Stimulated activated CD8-positive, alpha-beta memory T cell treated with anti-CD3 and anti-CD28 coated beads, Interleukin-4, amount 100 ng/mL, for 1 hour (primary cell): ENCODE results near the gene ADORA2A.

Experiments
- DNase-seq, 2 donors: peaks; one replicate each; pipeline ENCODE4 v3.0.0-alpha.2; 2020; ENCODE audit warnings: low read depth in 2 of 2, low spot score in 1 of 2

Gene ADORA2A

DNA sequence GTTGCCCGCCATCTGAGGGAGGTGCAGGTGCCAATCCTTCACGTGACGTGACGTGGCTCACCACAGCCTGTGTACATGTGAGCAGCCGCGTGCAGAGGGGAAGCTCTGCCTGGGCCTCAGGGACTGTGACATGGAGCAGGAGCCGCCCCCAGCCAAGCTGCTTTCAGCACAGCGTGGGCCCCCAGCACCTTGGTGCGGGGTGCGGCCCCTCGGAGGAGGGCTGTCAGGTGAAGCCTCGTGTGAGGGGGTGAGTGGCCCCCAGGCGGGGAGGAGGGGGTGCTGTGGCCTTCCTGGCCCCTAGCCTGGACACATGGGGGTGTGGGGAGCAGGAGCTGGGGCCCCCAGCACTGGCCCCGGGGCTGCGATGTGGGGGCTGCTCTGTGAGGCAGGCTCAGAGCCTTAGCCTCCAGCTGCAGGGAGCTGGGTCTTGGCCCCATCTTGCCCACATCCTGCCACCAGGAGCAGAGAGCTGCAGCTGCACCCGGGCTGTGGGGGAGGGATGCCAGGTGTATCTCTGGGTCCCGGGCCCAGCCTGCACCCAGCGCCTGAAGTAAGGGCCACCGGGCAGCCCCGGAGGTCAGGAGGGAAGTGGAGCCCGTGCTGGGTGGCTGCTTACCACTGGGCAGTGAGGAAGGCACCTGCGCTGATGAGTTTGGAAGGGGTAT is at the start of gene ADORA2A:
Gene ADORA2A (plus strand): TSS at position 100 of the 665 bp plus-strand sequence. CDS start 5,806 bp downstream, outside the sequence.
- DNase-seq: peak; percentile 58 to 68

DNA sequence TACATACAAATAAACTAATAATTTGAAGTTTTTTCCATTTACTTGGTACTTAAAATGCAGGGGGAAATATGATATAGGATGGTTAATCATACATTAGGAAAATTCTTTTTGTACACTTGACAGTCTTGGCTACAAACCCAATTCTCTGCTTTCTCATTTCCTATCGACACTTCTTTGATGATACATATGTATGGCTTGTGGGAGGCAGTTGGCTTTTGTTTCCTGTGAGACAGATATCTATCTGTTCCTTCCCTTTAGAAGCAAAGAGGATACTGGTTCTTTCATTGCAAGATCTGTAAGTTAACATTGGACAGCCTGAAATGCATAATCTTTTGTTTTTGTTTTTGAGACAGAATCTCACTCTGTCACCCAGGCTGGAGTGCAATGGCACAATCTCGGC is 47.9 kb upstream of the ADORA2A start:
- no peak for DNase-seq

DNA sequence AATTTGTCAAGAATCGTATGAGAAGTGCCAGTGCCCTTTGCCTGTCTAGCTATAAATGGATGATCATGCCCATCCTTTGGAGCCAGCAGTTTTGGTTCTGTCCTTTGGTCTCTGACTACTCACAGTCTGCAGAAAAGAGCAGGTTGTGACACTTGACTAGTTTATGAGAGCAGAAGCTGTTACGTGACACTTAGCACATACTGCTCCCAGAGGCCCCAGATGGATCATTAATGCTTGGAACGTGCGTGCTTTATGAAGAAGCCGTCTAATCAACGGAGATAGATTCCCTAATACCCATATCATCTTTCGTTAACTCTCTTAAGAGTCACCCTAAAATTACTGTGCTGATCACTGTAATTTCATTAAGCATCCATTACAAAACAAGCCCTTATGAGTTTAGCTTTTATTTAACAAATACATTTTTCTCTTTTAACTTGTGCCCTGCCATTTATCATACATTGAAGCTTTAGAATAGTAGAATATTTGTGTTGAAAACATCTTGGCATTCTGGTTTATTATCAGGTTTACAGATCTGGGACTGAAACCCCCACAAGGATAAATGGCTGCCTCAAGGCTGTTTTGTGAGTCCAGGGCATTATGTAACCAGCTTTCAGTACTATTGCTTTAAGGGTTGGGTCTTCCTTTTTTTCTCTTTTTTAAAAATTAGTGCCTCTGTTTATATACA is 47.0 kb upstream of the ADORA2A start:
- DNase-seq: no peak

GRCh38 chr22:24380905-24381230 is 46.5 kb upstream of the ADORA2A start:
- no peak for DNase-seq

GRCh38 chr22:24383061-24383460 is 44.3 kb upstream of the ADORA2A start:
- DNase-seq: no peak

DNA sequence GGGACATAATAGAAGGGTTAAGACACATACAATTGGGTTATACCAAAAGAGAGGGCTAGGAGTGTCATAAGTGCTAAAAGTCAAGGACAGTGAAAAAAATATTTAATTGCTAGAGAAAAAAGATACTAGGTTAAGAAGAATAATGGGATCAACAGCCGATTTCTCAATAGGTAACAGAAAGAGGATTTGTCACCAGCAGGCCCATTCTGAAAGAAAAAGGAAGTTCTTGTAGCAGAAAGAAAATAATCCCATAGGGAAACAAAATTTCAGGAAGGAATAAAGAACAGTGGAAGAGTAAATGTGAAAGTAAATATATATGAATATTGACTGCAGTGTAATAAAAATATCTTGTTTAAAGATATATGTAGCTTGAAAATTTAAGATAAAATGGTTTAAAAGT is 43.3 kb upstream of the ADORA2A start:
- DNase-seq: no peak

- DNase-seq: no peak
Measured at GRCh38 chr22:24386937-24387471, 40.4 kb upstream of the ADORA2A start.

DNA sequence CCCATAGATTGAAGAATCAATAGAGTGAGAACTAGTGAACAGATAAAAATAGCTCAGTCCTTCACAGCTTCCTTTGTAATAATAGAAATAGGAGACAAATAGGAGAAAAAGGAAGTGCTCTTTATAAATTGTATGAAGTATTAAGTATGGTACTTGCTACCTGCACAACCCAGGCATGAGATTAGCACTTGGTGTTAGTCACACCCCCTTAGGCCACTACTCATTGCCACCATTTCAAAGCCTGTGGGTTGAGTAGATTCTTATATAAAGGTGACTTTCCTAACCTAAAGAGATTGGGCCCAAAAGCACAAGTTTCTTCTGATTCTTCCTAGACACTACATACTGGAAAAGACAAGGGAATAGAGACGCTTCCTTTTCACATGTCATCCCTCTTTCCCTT is 37.7 kb upstream of the ADORA2A start:
- no peak for DNase-seq

DNA sequence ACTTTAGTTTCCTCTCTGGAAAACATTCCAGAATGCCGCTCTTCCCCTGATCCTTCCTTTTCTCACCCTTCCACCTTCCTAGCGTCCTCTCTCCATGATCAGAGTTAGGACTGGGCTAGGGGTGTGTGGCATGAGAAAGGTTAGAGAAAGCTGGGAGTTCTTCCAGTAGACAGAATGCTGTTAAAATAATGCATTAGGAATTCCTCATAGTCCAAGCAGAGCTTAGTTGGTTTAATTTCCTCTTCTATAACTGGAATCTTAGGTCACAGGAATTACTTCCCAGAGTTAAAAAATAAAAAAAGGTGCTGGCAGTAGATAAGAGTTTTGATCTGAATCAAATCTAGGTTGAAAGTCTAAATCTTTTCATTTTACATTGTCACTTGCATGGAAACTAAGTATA is 37.2 kb upstream of the ADORA2A start:
- DNase-seq: no peak

- no peak for DNase-seq
Measured at GRCh38 chr22:24390576-24390975, 36.8 kb upstream of the ADORA2A start.

DNA sequence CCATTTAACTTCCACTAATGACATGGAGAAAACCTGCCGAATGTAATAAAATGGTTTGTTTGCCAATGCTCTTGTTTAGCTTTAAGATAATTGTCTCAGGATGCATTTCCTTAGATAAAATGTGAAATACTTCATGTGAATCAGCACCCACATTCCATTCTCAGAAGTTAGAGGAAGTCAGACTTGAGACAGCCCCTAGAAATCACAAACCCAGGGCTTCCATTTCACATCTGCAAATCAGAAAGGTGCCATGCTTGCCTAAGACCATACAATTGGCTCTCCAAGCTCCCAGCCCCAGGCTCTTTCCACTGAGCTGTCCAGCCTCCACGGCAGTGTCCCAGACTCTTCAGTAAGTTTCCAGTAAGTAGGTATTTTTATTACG is 35.6 kb upstream of the ADORA2A start:
- DNase-seq: no peak

DNA sequence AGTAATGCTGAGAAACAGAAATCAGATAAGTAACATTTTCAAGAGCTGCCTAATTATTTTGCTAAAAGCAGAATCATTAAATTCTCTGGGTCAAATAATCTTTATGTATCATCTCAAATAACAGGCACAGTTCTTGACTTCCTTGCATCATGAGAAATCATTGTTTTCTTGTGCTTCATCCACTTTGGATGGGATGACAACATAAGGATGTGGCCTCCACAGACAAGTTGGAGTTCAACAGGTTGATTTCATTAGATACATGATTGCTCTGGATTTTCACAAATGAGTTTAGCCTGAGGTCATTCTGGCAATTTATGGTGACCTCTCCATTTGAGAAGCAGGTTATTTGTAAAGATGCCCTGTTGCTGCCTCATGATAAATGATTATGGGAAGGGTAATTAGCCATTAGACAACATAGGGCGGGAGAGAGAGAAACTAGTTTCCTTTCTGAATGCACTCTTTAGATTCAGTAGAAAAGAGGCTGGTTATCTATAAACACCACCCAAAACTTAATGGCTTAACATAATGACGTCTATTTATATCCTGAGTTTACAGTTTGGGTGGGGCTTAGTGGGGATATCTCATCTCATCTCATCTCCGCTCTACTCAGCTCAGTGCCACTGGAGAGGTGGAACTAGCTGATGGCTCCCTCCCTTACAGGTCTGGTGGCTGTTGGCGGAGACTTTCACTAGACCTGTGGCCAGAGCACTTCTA is 35.0 kb upstream of the ADORA2A start:
- no peak for DNase-seq

DNA sequence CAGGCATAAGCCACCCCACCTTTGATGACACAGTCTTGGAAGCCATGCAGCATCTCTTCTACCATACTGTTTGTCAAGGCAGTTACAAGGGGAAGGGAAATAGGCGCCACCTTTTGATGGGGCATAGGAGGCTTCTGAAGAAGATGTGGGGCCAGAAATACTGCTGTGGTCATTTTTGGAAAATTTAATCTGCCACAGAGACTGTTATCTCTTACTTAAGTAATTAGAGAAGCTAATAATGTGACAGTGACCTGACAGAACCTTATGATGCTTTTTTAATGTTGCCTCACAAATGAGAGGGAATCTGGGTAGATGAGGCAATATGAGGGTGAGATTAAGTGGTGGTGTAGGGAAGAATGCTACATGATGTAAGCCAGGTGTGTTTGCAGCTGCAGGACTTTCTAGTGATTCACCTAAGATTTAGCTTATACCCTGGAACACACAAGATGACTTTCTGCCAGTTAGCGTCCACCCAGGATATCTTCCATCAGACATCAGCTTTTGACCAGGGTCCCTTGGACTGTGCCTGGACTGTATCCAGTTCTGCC is 34.3 kb upstream of the ADORA2A start:
- DNase-seq: no peak

DNA sequence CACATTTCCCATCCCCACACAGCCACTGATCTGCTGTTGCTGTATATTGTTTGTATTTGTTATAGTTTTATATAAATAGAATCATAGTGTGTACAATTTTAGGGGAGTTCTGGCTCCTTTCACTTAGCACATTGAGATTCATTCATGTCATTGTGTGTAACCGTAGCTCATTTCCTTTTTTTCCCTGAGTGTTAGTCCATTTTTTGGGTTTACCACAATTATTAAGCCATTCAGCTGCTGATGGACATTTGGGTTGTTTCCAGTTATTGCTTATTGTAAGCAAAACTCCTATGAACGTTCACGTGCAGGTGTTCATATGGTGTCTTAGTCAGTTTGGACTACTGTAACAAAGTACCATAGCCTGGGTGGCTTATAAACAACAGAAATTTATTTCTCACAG is 33.6 kb upstream of the ADORA2A start:
- DNase-seq: no peak

- no peak for DNase-seq
Measured at GRCh38 chr22:24394254-24394653, 33.1 kb upstream of the ADORA2A start.

DNA sequence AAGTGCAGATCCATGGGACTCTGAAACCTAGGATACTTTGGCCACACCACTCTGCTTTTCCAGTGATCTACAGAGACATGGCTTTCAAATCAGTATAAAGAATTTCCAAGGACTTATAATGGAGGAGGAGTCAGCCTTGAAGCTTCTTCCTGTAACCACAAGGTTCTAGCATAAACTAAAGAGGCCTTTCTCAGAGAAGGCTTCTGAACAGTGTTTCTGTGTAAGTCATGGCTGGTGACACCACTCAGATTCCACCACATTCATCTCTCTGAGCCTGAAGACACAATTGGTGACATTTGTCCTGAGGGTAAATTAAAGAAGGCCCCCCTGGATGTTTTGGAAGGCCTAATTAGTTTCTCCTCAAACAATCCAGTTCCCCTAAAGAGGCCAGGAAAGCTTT is 29.0 kb upstream of the ADORA2A start:
- DNase-seq: no peak

GRCh38 chr22:24400034-24400725 is 27.2 kb upstream of the ADORA2A start:
- DNase-seq: no peak

GRCh38 chr22:24400726-24401596 is 26.4 kb upstream of the ADORA2A start:
- DNase-seq: no peak

- no peak for DNase-seq
Measured at GRCh38 chr22:24401931-24402367, 25.4 kb upstream of the ADORA2A start.

GRCh38 chr22:24402460-24403192 is 24.8 kb upstream of the ADORA2A start:
- no peak for DNase-seq
